Hematopoietic multipotent progenitor cell treated with erythropoietin and hydrocortisone succinate and interleukin-3 and kit ligand, for 17 days (in vitro differentiated cells): ENCODE data around the gene TAX1BP3.

Experiments
- DNase-seq: peaks from one replicate; pipeline ENCODE4 v3.0.0-alpha.2; 2015; ENCODE audit warnings: low spot score

The TAX1BP3 gene

GRCh38 chr17:3626831-3627768 is 41.3 kb downstream of the TAX1BP3 start:
- DNase-seq, result no peak

GRCh38 chr17:3622977-3623594 is 45.3 kb downstream of the TAX1BP3 start:
- DNase-seq, result no peak

DNA sequence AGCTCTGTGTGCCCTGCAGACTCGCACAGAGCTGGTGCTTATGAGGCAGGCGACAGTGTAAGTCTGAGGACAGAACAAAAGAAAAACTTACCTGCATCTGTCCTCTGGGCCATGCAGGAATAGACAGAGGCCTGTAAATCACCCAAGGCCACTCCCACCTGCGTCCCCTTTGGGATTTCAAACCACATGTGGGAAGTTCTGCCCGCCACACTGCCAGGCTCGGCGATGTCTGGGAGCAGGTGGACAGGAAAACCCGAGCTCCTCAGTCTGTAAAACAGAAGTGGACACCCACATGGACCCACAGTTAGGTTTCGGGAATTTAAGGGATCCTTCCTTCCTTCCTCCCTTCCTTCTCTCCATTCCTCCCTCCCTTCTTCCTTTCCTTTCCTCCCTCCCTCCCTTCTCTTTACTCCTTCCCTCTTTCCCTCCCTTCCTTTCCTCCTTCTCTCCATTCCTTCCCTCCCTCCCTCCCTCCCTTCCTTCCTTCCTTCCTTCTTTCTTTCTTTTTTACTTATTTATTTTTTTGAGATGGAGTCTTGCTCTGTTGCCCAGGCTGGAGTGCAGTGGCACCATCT is 47.1 kb downstream of the TAX1BP3 start:
- no peak for DNase-seq

- no peak for DNase-seq
These were observed 53.1 kb downstream of the TAX1BP3 start for GRCh38 chr17:3615160-3615870.

DNA sequence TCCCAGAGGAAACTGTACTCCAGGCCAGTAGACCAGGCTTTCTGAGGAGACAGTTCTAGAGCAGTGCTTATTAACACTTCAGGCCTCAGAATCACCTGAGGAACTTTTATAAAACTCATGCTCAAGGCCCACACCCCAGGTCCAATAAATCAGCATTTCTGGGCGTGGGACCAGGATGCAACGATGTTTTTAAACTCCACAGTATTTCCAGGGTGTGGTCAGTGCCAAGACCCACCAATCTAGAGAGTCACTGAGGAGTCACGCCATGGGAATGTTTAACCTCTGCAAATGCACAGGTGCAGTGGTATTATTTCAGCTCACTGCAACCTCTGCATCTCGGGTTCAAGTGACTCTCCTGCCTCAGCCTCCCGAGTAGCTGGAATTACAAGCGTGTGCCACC is 55.3 kb downstream of the TAX1BP3 start:
- no peak for DNase-seq
